GM23338 (cell line): ENCODE data around the gene NPL. TPM values are rescaled to one million over a fixed set of nuclear protein-coding genes. Genes with fewer than 3 reads are reported as not detected.

Experiments
- ATAC-seq: fragments of 200-7000 bp; cut with Tn5 transposase; 3 replicates; pipeline ENCODE4 v1.9.1; 2020
- DNase-seq: peaks from one replicate; pipeline ENCODE4 v3.0.0-alpha.2; 2015; ENCODE audit warnings: low spot score
- H2AFZ ChIP-seq: fragments of 200-600 bp; sonication (generic); 2 replicates; pipeline ENCODE4 v1.8.0; 2016; ENCODE audit warnings: antibody characterized with exemption, mild to moderate bottlenecking, moderate library complexity
- H3F3A ChIP-seq: fragments of 200-600 bp; sonication (generic); replicated peaks from 2 replicates; pipeline ENCODE4 v1.8.0; 2017; ENCODE audit warnings: antibody characterized with exemption, mixed run types, low read depth
- H3K27ac ChIP-seq: fragments of 200-600 bp; sonication (generic); 2 replicates; pipeline ENCODE4 v1.6.1; 2016; ENCODE audit warnings: low read depth
- H3K27me3 ChIP-seq: fragments of 200-600 bp; sonication (generic); 2 replicates; pipeline ENCODE4 v1.8.0; 2016; ENCODE audit warnings: mild to moderate bottlenecking, mixed run types, moderate library complexity; ENCODE audit not compliant: insufficient read depth
- H3K36me3 ChIP-seq: fragments of 200-600 bp; sonication (generic); 2 replicates; pipeline ENCODE4 v1.8.0; 2016; ENCODE audit warnings: mild to moderate bottlenecking; ENCODE audit not compliant: insufficient read depth
- H3K4me1 ChIP-seq: fragments of 200-600 bp; sonication (generic); 2 replicates; pipeline ENCODE4 v1.8.0; 2016; ENCODE audit warnings: mild to moderate bottlenecking, moderate library complexity; ENCODE audit not compliant: insufficient read depth
- H3K4me2 ChIP-seq: fragments of 200-600 bp; sonication (generic); 2 replicates; pipeline ENCODE4 v1.7.1; 2017; ENCODE audit warnings: mixed run types
- H3K4me3 ChIP-seq: fragments of 200-600 bp; sonication (generic); 2 replicates; pipeline ENCODE4 v1.6.1; 2016; ENCODE audit warnings: mixed run types
- H3K79me2 ChIP-seq: fragments of 200-600 bp; sonication (generic); replicated peaks from 2 replicates; pipeline ENCODE4 v1.8.0; 2017; ENCODE audit warnings: mild to moderate bottlenecking; ENCODE audit not compliant: insufficient read depth
- H3K9me2 ChIP-seq: fragments of 200-600 bp; sonication (generic); 2 replicates; pipeline ENCODE4 v1.8.0; 2017; ENCODE audit not compliant: insufficient read depth
- H4K20me1 ChIP-seq: fragments of 200-600 bp; sonication (generic); replicated peaks from 2 replicates; pipeline ENCODE4 v1.8.0; 2017; ENCODE audit warnings: mild to moderate bottlenecking; ENCODE audit not compliant: insufficient read depth
- H3K27ac Mint-ChIP-seq: 2 replicates; pipeline ENCODE4 v1.8.0; 2020; ENCODE audit warnings: inconsistent platforms, mild to moderate bottlenecking, moderate library complexity, mixed read lengths
- H3K27me3 Mint-ChIP-seq: 3 replicates; pipeline ENCODE4 v1.8.0; 2022; ENCODE audit warnings: low read depth, mild to moderate bottlenecking, moderate library complexity, mixed read lengths, inconsistent platforms; ENCODE audit not compliant: insufficient read depth, poor library complexity
- H3K36me3 Mint-ChIP-seq: 3 replicates; pipeline ENCODE4 v1.8.0; 2021; ENCODE audit warnings: low read depth, mild to moderate bottlenecking, inconsistent platforms, moderate library complexity, mixed read lengths
- H3K4me1 Mint-ChIP-seq: 3 replicates; pipeline ENCODE4 v1.8.0; 2020; ENCODE audit warnings: mild to moderate bottlenecking, inconsistent platforms, mixed read lengths
- H3K4me3 Mint-ChIP-seq: 3 replicates; pipeline ENCODE4 v1.8.0; 2021; ENCODE audit warnings: moderate library complexity, mild to moderate bottlenecking, inconsistent platforms, mixed read lengths
- H3K9me3 Mint-ChIP-seq: 3 replicates; pipeline ENCODE4 v1.8.0; 2020; ENCODE audit warnings: moderate library complexity, mild to moderate bottlenecking, inconsistent platforms, mixed read lengths
- CREB1 ChIP-seq: fragments of 250-450 bp; sonication (Bioruptor Pico); IDR thresholded peaks from 2 replicates; pipeline ENCODE4 v1.5.0; 2020; ENCODE audit warnings: low read depth, mild to moderate bottlenecking, moderate library complexity
- ETS1 ChIP-seq: IDR thresholded peaks from 2 replicates; pipeline ENCODE4 v1.6.1; 2016; ENCODE audit warnings: antibody characterized with exemption
- EZH2 ChIP-seq: fragments of 200-600 bp; sonication (generic); IDR thresholded peaks from one replicate; pipeline ENCODE4 v1.8.0; 2017; ENCODE audit warnings: antibody characterized with exemption, mild to moderate bottlenecking, low read depth; ENCODE audit not compliant: unreplicated experiment
- EZH2phosphoT487 ChIP-seq: fragments of 200-600 bp; sonication (generic); IDR thresholded peaks from one replicate; pipeline ENCODE4 v1.8.1; 2018; ENCODE audit warnings: antibody characterized with exemption; ENCODE audit not compliant: unreplicated experiment
- JUNB ChIP-seq: IDR thresholded peaks from one replicate; pipeline ENCODE4 v1.6.1; 2016; ENCODE audit warnings: antibody characterized with exemption; ENCODE audit not compliant: unreplicated experiment
- NANOG ChIP-seq: IDR thresholded peaks from 2 replicates; pipeline ENCODE4 v1.6.1; 2016; ENCODE audit warnings: antibody characterized with exemption, borderline replicate concordance
- ZNF114 ChIP-seq: fragments of 250-450 bp; sonication (Bioruptor Pico); IDR thresholded peaks from 2 replicates; pipeline ENCODE4 v1.5.0; 2020; ENCODE audit warnings: mild to moderate bottlenecking, moderate library complexity
- ZNF331 ChIP-seq: fragments of 250-450 bp; sonication (Bioruptor Pico); IDR thresholded peaks from 2 replicates; pipeline ENCODE4 v1.5.0; 2020; ENCODE audit warnings: low read depth, mild to moderate bottlenecking, moderate library complexity
- polyA plus RNA-seq: library from polyadenylated mRNA; unstranded; fragments of >200 nt; fragmentation: Nextera tagmentation; extraction: Ambion mirVana; gene quantifications from 2 replicates; pipeline ENCODE4 v1.2.1, GENCODE V29; 2016
- total RNA-seq: library from RNA; depleted of rRNA; stranded (reverse); fragments of >200 nt; shearing (Covaris generic); gene quantifications from 2 replicates; pipeline ENCODE4 v1.2.3, GENCODE V29; 2014
- TF ChIP-seq, protein P1 (sequence below): IDR thresholded peaks from one replicate; pipeline ENCODE4 v1.6.1; 2018; ENCODE audit warnings: antibody characterized with exemption; ENCODE audit not compliant: unreplicated experiment
- TF ChIP-seq, protein P2 (sequence below), 2 experiments: fragments of 200-600 bp in 1 of 2; sonication (generic) in 1 of 2; conservative IDR thresholded peaks; 2 replicates each; pipeline versions ENCODE4 v1.5.1 to v1.6.1; 2016 to 2017; ENCODE audit warnings: antibody characterized with exemption in 2 of 2, low read depth in 2 of 2, mild to moderate bottlenecking in 2 of 2, moderate library complexity in 1 of 2
- TF ChIP-seq, protein P3 (sequence below): fragments of 250-450 bp; sonication (Bioruptor Pico); IDR thresholded peaks from 2 replicates; pipeline ENCODE4 v1.5.0; 2020; ENCODE audit warnings: mild to moderate bottlenecking, moderate library complexity

The NPL gene
- total and polyA plus RNA-seq, 2 experiments from 2014 or later: 2.4 to 2.8 TPM

- H3F3A ChIP-seq: no peaks in the 10 kb centered on the region; the same call in 1 of the 2 replicates
- TF ChIP-seq NANOG (no peak), ETS1 (no peak), JUNB (no peak), EZH2 (no peak), ZNF331 (no peak), ZNF114 (CRISPR knock-in tag) (no peak), CREB1 (CRISPR knock-in tag) (no peak), EZH2phosphoT487 (no peak)
- TF ChIP-seq, protein P1, sequence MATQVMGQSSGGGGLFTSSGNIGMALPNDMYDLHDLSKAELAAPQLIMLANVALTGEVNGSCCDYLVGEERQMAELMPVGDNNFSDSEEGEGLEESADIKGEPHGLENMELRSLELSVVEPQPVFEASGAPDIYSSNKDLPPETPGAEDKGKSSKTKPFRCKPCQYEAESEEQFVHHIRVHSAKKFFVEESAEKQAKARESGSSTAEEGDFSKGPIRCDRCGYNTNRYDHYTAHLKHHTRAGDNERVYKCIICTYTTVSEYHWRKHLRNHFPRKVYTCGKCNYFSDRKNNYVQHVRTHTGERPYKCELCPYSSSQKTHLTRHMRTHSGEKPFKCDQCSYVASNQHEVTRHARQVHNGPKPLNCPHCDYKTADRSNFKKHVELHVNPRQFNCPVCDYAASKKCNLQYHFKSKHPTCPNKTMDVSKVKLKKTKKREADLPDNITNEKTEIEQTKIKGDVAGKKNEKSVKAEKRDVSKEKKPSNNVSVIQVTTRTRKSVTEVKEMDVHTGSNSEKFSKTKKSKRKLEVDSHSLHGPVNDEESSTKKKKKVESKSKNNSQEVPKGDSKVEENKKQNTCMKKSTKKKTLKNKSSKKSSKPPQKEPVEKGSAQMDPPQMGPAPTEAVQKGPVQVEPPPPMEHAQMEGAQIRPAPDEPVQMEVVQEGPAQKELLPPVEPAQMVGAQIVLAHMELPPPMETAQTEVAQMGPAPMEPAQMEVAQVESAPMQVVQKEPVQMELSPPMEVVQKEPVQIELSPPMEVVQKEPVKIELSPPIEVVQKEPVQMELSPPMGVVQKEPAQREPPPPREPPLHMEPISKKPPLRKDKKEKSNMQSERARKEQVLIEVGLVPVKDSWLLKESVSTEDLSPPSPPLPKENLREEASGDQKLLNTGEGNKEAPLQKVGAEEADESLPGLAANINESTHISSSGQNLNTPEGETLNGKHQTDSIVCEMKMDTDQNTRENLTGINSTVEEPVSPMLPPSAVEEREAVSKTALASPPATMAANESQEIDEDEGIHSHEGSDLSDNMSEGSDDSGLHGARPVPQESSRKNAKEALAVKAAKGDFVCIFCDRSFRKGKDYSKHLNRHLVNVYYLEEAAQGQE: no peak
- TF ChIP-seq, protein P2, sequence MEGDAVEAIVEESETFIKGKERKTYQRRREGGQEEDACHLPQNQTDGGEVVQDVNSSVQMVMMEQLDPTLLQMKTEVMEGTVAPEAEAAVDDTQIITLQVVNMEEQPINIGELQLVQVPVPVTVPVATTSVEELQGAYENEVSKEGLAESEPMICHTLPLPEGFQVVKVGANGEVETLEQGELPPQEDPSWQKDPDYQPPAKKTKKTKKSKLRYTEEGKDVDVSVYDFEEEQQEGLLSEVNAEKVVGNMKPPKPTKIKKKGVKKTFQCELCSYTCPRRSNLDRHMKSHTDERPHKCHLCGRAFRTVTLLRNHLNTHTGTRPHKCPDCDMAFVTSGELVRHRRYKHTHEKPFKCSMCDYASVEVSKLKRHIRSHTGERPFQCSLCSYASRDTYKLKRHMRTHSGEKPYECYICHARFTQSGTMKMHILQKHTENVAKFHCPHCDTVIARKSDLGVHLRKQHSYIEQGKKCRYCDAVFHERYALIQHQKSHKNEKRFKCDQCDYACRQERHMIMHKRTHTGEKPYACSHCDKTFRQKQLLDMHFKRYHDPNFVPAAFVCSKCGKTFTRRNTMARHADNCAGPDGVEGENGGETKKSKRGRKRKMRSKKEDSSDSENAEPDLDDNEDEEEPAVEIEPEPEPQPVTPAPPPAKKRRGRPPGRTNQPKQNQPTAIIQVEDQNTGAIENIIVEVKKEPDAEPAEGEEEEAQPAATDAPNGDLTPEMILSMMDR (conservative IDR thresholded peaks at IDR 0.05; ENCODE audit: low read depth in 2 of 2): no peak
- TF ChIP-seq, protein P3, sequence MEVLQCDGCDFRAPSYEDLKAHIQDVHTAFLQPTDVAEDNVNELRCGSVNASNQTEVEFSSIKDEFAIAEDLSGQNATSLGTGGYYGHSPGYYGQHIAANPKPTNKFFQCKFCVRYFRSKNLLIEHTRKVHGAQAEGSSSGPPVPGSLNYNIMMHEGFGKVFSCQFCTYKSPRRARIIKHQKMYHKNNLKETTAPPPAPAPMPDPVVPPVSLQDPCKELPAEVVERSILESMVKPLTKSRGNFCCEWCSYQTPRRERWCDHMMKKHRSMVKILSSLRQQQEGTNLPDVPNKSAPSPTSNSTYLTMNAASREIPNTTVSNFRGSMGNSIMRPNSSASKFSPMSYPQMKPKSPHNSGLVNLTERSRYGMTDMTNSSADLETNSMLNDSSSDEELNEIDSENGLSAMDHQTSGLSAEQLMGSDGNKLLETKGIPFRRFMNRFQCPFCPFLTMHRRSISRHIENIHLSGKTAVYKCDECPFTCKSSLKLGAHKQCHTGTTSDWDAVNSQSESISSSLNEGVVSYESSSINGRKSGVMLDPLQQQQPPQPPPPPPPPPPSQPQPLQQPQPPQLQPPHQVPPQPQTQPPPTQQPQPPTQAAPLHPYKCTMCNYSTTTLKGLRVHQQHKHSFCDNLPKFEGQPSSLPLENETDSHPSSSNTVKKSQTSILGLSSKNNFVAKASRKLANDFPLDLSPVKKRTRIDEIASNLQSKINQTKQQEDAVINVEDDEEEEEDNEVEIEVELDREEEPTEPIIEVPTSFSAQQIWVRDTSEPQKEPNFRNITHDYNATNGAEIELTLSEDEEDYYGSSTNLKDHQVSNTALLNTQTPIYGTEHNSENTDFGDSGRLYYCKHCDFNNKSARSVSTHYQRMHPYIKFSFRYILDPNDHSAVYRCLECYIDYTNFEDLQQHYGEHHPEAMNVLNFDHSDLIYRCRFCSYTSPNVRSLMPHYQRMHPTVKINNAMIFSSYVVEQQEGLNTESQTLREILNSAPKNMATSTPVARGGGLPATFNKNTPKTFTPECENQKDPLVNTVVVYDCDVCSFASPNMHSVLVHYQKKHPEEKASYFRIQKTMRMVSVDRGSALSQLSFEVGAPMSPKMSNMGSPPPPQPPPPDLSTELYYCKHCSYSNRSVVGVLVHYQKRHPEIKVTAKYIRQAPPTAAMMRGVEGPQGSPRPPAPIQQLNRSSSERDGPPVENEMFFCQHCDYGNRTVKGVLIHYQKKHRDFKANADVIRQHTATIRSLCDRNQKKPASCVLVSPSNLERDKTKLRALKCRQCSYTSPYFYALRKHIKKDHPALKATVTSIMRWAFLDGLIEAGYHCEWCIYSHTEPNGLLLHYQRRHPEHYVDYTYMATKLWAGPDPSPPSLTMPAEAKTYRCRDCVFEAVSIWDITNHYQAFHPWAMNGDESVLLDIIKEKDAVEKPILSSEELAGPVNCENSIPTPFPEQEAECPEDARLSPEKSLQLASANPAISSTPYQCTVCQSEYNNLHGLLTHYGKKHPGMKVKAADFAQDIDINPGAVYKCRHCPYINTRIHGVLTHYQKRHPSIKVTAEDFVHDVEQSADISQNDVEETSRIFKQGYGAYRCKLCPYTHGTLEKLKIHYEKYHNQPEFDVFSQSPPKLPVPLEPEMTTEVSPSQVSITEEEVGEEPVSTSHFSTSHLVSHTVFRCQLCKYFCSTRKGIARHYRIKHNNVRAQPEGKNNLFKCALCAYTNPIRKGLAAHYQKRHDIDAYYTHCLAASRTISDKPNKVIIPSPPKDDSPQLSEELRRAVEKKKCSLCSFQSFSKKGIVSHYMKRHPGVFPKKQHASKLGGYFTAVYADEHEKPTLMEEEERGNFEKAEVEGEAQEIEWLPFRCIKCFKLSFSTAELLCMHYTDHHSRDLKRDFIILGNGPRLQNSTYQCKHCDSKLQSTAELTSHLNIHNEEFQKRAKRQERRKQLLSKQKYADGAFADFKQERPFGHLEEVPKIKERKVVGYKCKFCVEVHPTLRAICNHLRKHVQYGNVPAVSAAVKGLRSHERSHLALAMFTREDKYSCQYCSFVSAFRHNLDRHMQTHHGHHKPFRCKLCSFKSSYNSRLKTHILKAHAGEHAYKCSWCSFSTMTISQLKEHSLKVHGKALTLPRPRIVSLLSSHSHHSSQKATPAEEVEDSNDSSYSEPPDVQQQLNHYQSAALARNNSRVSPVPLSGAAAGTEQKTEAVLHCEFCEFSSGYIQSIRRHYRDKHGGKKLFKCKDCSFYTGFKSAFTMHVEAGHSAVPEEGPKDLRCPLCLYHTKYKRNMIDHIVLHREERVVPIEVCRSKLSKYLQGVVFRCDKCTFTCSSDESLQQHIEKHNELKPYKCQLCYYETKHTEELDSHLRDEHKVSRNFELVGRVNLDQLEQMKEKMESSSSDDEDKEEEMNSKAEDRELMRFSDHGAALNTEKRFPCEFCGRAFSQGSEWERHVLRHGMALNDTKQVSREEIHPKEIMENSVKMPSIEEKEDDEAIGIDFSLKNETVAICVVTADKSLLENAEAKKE (CRISPR knock-in tag): no peak
- no peaks in the 10 kb centered on the region for H3K36me3 ChIP-seq
- H3K4me1 ChIP-seq: peaks cover 5% of the 10 kb centered on the region; the same call in 1 of the 2 replicates
- H3K4me3 ChIP-seq: no peak overlapping the region
- no peak for ATAC-seq
- no peak overlapping the region for H3K27ac Mint-ChIP-seq
- peaks cover 30% of the 10 kb centered on the region for H3K27me3 Mint-ChIP-seq
- no peaks in the 10 kb centered on the region for H3K9me3 Mint-ChIP-seq
- H3K27ac ChIP-seq: no peak overlapping the region
- H4K20me1 ChIP-seq: no peaks in the 10 kb centered on the region
- H3K79me2 ChIP-seq: no peaks in the 10 kb centered on the region
- H2AFZ ChIP-seq: no peak overlapping the region
- no peak overlapping the region for H3K4me2 ChIP-seq
- no peak for DNase-seq
- peaks cover 50% of the 10 kb centered on the region for H3K27me3 ChIP-seq
- peaks cover 3% of the 10 kb centered on the region; the same call in 1 of the 2 replicates for H3K9me2 ChIP-seq
- peaks cover 11% of the 10 kb centered on the region; the same call in 2 of the 3 replicates for H3K4me1 Mint-ChIP-seq
- H3K4me3 Mint-ChIP-seq: no peak overlapping the region
- H3K36me3 Mint-ChIP-seq: no peaks in the 10 kb centered on the region
Observed at GRCh38 chr1:182791281-182792179, 2.0 kb downstream of the NPL start.
